SHP77 treated with DMSO at 0.1 percent for 48 hours (cell line): Measurements from ENCODE around the gene KRTAP10-1.

ENCODE experiments used
- DNase-seq: peaks from one replicate; lab custom pipeline; 2025; lab: John Stamatoyannopoulos, UW

KRTAP10-1 gene

GRCh38 chr21:44502171-44502958, 37.6 kb downstream of the KRTAP10-1 start:
- no peak for DNase-seq

- DNase-seq, result no peak
Observed at GRCh38 chr21:44500111-44500510, 39.9 kb downstream of the KRTAP10-1 start.

DNA sequence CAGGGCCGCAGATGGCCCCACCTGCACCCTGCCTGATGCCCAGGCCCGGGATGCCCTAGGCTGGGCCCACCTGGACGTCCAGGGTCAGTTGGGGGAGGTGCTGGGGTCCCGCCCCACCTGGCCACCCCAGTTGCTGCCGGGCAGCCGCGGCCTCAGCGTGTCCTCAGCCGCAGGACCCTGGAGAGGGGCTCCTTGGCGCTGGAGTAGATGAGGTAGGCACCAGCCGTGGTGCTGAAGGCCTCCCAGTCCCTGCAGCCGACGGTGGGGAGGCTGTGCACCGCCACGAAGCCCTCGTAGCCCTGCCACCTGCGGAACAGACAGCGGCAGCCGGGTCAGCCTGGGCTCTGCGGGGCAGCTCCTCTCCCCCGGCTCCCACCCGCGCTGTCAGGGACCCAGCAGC, 40.4 kb downstream of the KRTAP10-1 start:
- no peak for DNase-seq

DNA sequence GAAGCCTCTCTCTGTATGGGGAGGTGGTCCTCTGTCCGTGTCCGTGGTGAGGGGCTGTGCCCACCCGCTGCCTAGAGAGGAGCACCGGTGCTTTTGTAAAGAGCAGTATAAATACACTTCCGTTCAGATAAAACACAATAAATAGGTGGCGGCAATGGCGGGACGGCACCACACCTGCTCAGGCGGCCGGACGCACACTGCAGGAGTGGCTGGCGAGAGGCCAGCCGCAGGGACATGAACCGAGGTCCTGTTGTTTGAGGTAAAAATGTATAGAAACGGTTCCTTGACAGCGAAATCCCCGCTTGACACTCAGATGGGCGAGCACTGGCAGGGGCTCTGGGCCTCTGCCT, 40.8 kb downstream of the KRTAP10-1 start:
- no peak for DNase-seq

- DNase-seq, result peak; percentile 14
Observed at GRCh38 chr21:44498280-44499210, 41.5 kb downstream of the KRTAP10-1 start.

- DNase-seq, result peak; percentile 29
Observed at GRCh38 chr21:44497703-44498126, 42.3 kb downstream of the KRTAP10-1 start.

- no peak for DNase-seq
Observed at GRCh38 chr21:44496564-44497550, 43.1 kb downstream of the KRTAP10-1 start.

DNA sequence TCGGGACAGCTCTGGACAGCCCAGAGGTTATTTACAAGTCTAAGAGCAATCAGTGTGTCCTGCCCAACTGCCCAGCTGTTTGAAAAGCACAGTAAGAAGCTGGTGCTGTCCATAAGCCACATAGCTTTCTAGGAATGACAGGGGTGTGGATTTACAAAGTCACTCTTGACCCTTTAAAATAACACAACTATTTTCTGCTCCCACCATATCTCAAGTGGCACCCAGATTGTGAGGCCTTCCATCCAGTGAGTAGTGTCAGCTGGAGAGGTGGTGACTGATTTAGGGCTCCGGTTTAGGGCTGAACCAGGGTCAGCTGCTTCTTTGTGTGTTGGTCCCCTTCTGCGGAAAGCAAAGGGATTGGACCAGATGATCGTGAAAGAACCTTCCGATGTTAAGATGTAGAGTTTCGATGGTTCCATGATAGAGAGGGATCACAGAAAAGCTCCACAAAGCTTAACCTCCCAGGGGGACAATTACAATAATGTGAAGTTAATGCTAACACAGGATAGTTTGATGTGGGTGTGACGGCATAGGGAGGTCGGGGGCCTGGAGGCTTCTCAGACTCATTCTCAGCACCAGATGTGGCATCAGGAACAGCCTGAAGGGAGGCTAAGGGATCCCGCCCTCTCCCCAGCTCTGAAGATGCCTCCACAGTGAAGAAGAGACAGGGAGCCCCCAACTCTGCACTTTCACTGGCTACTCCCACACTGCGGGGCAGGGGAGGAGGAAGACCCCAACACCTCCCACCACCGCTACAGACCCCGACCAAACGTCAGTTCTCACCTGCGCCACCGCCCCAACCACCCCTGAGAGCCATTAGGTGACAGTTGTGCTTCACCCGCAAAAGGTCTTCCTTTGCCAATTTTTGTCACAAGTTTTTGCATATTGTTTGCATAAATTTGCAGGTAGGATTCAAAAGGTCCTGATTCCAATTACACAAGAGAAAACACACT, 44.1 kb downstream of the KRTAP10-1 start:
- DNase-seq, result no peak

GRCh38 chr21:44494956-44495355, 45.0 kb downstream of the KRTAP10-1 start:
- DNase-seq, result no peak

DNA sequence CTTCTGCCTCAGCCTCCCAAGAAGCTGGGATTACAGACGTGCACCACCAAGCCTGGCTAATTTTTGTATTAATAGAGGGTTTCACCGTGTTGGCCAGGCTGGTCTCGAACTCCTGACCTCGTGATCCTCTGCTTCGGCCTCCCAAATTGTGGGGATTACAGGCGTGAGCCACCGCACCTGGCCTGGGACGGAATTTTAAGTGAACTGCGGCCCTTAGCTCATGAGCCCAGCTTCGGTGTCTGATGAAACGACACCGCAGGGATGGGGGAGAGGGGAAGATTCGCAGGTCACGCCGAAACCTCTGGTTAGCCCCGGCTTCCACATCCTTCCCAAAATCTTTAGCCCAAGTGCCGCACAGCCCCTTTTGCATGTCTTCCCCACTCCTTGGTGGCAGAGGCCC, 45.6 kb downstream of the KRTAP10-1 start:
- DNase-seq, result no peak

DNA sequence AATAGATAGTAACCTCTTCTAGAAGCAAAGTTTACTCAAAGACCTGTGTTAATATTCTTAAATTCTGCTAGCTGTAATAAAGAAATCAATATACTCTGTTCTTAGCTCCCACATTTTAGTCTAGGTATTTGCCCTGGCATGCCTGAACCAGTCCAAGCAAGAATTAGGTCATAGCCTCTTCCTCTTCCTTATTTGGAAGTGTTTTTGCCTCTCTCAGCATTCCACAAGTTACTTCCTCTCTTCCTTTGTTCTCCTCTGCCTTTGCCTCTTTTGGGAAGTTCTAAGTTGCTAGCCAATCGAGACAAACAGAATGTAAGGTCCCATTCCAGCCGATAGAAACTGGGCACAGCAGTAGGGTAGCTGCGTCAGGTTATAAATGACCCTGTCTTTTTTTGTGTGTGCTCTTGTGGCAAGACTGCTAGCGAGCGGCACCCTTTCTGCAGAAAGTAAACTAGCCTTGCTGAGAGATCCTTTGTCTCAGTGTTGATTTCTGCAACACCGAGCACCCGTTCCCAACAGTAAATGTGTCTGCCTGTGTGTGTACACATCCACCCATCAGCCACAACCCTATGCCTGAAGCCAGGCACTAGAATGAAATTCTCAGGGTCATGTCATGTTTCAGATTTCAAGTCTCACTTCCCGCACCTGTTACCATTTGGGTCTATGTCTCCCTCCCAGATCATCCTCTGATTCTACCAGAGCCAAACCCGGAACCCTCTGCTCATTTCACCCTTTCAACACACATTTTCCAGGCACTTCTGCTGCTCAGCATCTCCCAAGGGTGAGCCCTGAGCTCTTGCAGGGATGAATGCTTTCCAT, 47.2 kb downstream of the KRTAP10-1 start:
- DNase-seq, result no peak

GRCh38 chr21:44490816-44491215, 49.2 kb downstream of the KRTAP10-1 start:
- no peak for DNase-seq

DNA sequence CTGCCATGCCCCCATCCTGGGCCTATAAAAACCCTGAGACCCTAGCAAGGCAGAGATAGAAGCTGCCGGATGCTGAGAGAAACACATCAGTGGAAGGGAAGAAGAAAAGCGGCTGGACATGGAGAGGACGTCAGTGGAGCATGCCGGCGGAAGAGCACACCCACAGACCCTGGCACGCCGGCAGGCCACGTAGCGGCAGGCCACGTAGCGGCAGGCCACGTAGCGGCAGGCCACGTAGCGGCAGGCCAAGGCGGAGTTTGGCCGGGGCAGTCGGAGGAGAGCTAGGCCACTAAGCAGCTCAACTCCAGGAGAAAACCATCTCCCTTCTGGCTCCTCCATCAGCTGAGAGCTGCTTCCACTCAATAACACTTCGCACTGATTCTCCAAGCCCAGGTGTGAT, 49.6 kb downstream of the KRTAP10-1 start:
- no peak for DNase-seq

- no peak for DNase-seq
Observed at GRCh38 chr21:44489962-44490361, 50.0 kb downstream of the KRTAP10-1 start.
